Measurements from ENCODE around the gene TRPM8. TPM values are rescaled to one million over a fixed set of nuclear protein-coding genes. Genes with fewer than 3 reads are reported as not detected.

TRPM8 gene
- total and polyA plus RNA-seq, 2 of the 8 experiments (the other 6 are each of a cell fraction or from before 2014, with no cell fraction given), result 0.18 to 0.54 TPM

GRCh38 chr2:234051374-234052070 is 134.3 kb downstream of the TRPM8 start:
- no peaks in the 10 kb centered on the region for H3K79me2 ChIP-seq (ENCODE audit: control insufficient read depth in 1 of 2, insufficient read depth in 2 of 2, low read length in 2 of 2)
- H3K23me2 ChIP-seq (ENCODE audit: low read depth, low read length), result no peaks in the 10 kb centered on the region
- no peak overlapping the region for H3K4me2 ChIP-seq (ENCODE audit: insufficient read depth in 1 of 2, low read depth in 2 of 2, low read length in 2 of 2)
- no peak overlapping the region for H3K4me3 ChIP-seq (ENCODE audit: extremely low read depth in 1 of 4, insufficient read depth in 2 of 4, low read depth in 3 of 4, low read length in 4 of 4)
- no peaks in the 10 kb centered on the region for H3K4me1 ChIP-seq (replicated peaks in 1 of 4; ENCODE audit: control insufficient read depth in 3 of 4, insufficient read depth in 4 of 4, low read length in 3 of 4)
- DNase-seq (ENCODE audit: low read depth in 1 of 2, low spot score in 2 of 2) (no peak), FAIRE-seq (no peak)
- no peak overlapping the region for H3K18ac ChIP-seq (ENCODE audit: extremely low read depth, low read length)
- no peak overlapping the region for H4K8ac ChIP-seq (ENCODE audit: extremely low read depth, insufficient read depth, low read length)
- H3K23ac ChIP-seq (ENCODE audit: insufficient read length), result no peak overlapping the region
- no peaks in the 10 kb centered on the region for H3K27me3 ChIP-seq (replicated peaks in 1 of 4; ENCODE audit: control insufficient read depth in 3 of 4, extremely low read depth in 1 of 4, insufficient read depth in 3 of 4, low read length in 3 of 4)
- no peaks in the 10 kb centered on the region for H3K79me1 ChIP-seq (ENCODE audit: low read depth, low read length)
- H3K9ac ChIP-seq (replicated peaks in 1 of 4; ENCODE audit: extremely low read depth in 1 of 4, low read depth in 3 of 4, low read length in 3 of 4), result no peak overlapping the region
- H3K14ac ChIP-seq (ENCODE audit: insufficient read length), result no peak overlapping the region
- no peak overlapping the region for H2AK5ac ChIP-seq (ENCODE audit: low read depth, low read length)
- H2BK15ac ChIP-seq (ENCODE audit: low read length), result no peak overlapping the region
- no peak overlapping the region for H3K27ac ChIP-seq (ENCODE audit: low read depth, low read length)
- TF ChIP-seq POLR2AphosphoS5 (IDR thresholded peaks at IDR 0.05; ENCODE audit: low read depth, low read length) (no peak), BRCA1 (IDR thresholded peaks at IDR 0.05; ENCODE audit: low read depth, low read length) (no peak), TEAD4 (IDR thresholded peaks at IDR 0.05; ENCODE audit: low read depth, low read length) (no peak), EZH2 (IDR thresholded peaks at IDR 0.05; ENCODE audit: low read depth, low read length, severe bottlenecking) (no peak), MAFK (IDR thresholded peaks at IDR 0.05; ENCODE audit: low read depth, low read length) (no peak)
- no peaks in the 10 kb centered on the region for H4K20me1 ChIP-seq (replicated peaks in 1 of 2; ENCODE audit: control insufficient read depth in 1 of 2, insufficient read depth in 2 of 2, low read length in 2 of 2)
- H2AFZ ChIP-seq (ENCODE audit: low read length), result 0 out of 2 replicates have a peak overlapping the region, but pooled peaks have one; percentile 17
- no peak overlapping the region for H2BK120ac ChIP-seq (replicated peaks; ENCODE audit: low read depth, low read length)
- H4K91ac ChIP-seq (replicated peaks; ENCODE audit: insufficient read length, low read length), result no peak overlapping the region
- 85% methylated on average over 4 of the region's 4 CpGs; no CpG with 5 or more reads in 1 of the 2 experiments for WGBS, 2 experiments (ENCODE audit: extremely low coverage in 1 of 2, insufficient coverage in 1 of 2, insufficient read length in 1 of 2, insufficient replicate concordance in 2 of 2, low coverage in 1 of 2, low lambda C conversion rate in 2 of 2, missing lambda C conversion rate in 1 of 2)
- CTCF ChIA-PET (ENCODE audit: partially characterized antibody), result no interaction called here
- no peak overlapping the region for H2BK12ac ChIP-seq (ENCODE audit: low read depth, low read length)
- no peak overlapping the region for H4K5ac ChIP-seq (ENCODE audit: insufficient read length, low read depth, low read length)
- no peak overlapping the region for H2BK20ac ChIP-seq (ENCODE audit: low read length)
- no peak overlapping the region for H3K56ac ChIP-seq (replicated peaks; ENCODE audit: insufficient read length, low read depth, low read length)
- no peaks in the 10 kb centered on the region for H3K36me3 ChIP-seq (ENCODE audit: control insufficient read depth in 2 of 4, insufficient read depth in 4 of 4, low read length in 3 of 4)
- no peak overlapping the region for H2BK5ac ChIP-seq (ENCODE audit: low read depth, low read length)
- no peak overlapping the region for H3K4ac ChIP-seq (replicated peaks; ENCODE audit: insufficient read length, low read depth, low read length)
- POLR2A ChIA-PET (ENCODE audit: partially characterized antibody), result no interaction called here
- H3K9me3 ChIP-seq (ENCODE audit: insufficient read depth in 2 of 2, low read depth in 1 of 2, low read length in 1 of 2), result no peaks in the 10 kb centered on the region
